NCI-H748 treated with DMSO at 0.1 percent for 48 hours (cell line): ENCODE data around the gene ANGPTL7.
"Not testable (repeated sequence)": the region's sequence is repeated elsewhere in the genome, so short reads cannot be mapped to it uniquely, and the experiment has no call there.

Source experiments
- DNase-seq: peaks from one replicate; lab custom pipeline; 2025; lab: John Stamatoyannopoulos, UW

The ANGPTL7 gene

DNA sequence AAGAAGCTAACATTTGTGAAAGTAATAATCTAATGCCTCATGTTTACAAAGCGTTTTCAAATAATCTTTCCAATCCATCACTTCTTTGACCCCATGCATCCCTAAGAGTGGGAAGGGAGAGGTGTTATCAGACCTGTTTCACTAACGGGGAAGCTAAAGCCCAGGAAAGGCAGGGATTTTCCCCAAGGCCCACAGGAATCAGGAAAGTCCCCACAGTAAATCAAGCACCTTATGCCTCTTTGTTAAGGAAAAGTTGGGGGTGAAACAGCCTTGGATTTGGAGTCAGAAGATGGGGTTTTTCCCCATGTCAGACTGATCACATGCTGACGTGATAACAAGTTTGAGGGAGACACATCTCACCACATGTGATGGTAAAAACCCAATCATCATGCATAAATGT is 20.0 kb upstream of the ANGPTL7 start:
- DNase-seq: no peak

DNA sequence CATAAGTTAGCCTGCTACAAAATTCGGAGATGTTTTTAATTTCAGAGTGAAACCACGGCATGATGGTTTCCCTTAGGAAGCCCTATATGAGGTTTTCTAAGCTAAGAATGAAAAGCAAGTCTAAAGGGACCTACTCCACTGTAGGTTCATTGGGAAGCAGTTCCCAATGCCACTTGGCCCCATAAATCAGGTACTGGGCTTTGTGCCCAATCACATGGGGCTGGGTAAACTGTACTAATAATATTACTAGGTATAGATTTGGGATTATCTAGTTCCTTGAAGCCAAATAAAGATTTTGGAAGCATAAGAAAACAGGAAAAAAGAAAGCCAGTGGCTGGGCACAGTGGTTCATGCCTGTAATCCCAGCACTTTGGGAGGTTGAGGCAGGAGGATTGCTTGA is 19.1 kb upstream of the ANGPTL7 start:
- no peak for DNase-seq

DNA sequence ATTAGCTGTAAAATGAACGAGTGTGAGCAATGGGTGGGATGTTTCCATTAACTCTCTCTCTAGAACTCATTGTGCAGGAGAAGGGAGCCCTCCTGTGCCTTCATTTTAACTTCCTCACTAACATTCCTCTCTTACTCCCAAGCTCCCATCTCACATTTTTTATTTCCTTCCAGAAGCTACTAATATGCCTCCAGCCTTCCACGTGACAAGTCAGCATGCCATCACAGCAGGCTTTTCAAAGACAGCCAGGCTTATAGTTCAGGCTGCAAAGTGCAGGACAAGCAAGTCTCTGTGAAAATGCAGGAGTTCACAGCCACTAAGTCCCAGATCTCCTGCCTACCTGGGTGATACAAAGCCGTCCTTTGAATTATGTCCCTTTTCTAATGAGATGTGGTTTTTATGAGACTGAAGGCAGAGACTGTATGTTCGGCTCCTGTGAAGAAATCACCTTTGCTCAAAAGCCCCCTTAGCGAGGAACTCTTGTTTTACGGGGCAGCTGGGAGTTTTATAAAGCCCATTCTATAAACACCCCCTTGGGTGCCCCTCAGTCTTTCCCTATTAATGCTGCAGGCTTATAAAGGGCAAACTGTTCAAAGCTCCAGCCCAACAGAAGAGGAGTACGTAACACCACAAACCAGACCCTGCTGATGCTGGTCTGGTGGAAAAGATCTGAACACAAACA is 14.8 kb upstream of the ANGPTL7 start:
- DNase-seq: no peak

DNA sequence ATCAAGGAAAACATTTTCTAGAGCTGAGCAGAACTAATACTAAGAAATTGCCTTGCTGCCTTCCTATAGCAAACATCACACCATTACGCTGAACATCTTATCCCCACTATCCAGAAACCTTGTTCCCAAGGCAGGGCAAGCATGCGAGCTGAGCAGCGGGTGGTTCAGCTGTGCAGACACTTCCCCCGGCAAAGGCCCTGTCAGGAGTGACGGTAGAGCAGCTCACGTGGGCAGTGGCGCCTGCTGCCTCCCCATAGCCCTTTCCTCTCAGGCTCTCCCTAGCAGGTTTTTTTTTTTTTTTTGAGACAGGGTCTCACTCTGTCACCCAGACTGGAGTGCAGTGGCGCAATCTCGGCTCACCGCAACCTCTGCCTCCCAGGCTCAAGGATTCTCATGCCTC is 13.7 kb upstream of the ANGPTL7 start:
- no peak for DNase-seq

DNA sequence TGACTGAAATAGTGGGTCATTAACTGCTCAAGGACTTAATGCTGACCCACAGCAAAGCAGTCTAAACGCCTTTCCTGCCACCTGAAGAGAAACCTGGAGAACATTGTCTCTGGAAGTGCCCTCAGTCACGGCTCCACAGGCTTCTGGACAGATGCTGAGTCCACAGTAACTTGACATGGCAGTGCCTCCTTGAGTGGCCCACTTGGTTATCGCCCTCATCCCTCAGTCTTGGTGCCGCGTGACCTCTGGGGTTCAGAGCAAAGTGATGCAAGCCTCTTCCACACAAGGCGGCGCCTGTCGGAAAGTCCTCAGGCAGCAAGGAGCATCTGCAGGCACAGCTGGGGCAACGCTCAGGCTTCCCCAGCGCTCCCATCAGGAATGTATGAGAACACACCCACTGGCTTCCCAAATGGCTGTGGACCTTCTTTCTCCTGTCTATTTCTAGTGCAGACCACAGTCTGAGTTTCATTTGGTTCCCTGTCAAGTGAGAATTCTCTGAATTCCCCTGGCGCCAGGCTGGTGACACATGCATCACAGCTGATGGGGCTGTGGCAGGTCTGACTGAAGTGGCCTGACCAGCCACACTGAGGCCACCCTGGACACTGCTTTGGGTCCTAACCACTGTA is 13.0 kb upstream of the ANGPTL7 start:
- no peak for DNase-seq

DNA sequence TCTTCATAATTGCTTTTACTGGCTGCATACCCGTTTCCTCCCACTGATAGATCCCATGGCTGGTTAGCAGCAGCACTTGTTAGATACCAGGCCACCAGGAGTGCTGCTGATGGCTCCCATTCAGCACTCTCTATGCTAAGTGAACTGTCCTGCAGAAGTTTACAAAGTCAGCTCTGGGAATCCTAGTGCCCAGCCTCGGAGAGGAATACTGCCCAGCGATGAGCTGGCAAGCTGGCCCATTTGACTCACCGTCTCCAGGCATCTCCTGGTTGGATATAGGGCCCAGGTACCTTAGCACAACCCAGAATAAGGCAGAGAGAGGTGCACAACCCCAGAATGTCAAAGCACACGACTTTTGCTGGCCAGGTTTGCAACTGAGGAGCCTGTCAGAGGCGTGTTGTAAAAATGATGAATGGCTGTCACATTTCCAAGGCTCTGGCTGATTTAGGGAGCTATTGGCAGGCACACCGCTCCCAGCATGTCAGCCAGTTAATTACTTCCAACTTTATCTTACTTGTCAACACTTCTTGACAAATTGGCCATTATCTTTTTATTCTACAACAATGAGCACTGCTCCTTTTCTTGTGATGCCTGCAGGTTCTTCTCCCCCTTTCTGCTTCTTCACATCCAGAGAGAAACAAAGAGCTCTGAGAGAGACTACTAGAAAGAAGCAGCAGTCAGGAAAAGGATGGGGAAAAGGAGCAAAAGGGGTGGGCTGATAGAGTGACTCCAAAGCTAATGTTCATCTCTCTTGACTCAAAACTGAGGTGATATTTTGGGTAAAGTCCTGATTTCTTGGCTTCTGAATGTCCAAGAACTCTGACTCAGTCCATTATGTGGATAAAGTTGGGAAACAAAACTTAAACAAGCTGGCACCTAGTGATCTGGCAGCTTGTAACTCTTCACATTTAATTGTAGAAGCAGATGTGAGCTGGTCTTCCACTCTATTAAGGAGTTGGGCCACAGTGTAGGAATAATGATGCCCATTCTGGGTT is 10.8 kb upstream of the ANGPTL7 start:
- DNase-seq: no peak

DNA sequence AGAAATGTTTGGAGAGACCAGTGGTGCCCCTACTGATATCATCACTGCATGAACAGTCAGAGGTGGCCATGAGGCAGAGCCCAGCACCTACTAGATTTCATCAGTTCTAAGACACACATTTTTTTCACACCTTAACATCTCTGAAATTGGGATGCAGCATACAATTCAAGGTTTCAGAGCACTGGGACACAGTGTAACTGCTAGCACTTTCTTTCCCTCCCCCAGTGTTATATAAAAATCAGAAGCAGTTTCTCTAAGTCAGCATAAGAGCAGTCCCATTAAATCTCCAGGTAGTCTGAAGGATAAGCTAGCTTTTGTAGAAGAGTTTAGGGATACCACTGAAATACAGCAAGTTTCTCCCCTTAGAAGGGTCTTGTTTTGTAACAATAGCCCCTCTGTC is 10.0 kb upstream of the ANGPTL7 start:
- DNase-seq: no peak

DNA sequence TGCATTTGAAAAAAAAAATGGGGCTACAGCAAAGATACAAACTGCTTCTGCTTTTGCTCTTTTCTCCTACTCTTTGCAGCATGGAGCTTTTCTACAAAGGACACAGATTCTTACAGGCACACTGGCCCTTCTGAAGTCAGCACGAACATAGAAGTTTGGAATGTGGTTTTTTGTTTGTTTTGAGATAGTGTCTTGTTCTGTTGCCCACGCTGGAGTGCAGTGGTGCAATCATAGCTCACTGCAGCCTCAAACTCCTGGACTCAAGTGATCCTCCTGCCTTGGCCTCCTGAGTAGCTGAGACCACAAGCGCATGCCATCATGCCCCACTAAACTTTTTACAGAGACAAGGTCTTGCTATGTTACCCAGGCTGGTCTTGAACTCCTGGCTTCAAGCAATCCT is 9.4 kb upstream of the ANGPTL7 start:
- not testable (repeated sequence) for DNase-seq

DNA sequence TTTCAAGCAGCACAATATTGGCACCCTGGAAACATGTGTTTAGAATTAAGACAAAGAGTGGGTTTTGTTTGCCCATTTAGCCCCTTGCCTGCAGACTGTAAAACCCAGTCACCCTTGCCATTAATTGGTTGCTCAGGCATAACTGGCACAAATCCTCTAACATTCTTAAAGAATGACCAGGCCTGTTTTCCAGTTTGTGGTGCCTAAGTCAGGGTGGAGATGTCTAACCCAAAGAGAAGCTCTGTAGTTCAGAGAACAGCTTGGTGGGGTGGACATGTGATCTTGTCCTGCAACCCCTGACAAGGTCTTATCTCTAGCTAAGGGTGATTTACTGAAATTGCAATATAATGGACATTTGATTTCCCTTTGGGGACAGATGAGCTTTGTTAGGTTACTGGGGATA is 8.8 kb upstream of the ANGPTL7 start:
- DNase-seq: no peak

DNA sequence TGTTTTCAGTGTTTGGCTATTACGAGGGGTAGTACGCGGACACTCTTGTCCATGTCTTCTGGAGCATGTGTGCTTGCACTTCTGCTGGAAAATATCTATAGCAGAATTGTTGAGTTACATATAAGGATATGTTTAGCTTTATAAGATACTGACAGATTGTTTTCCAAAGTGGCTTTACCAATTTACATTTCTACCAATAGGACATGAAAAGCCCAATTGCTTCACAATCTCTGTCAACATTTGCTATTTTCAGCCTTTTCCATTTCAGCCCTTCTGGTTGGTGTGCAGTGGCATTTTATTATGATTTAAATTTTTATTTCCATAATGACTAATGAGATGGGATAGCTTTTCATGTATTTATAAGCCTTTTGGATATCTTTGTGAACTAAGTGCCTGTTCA is 6.3 kb upstream of the ANGPTL7 start:
- DNase-seq: no peak

DNA sequence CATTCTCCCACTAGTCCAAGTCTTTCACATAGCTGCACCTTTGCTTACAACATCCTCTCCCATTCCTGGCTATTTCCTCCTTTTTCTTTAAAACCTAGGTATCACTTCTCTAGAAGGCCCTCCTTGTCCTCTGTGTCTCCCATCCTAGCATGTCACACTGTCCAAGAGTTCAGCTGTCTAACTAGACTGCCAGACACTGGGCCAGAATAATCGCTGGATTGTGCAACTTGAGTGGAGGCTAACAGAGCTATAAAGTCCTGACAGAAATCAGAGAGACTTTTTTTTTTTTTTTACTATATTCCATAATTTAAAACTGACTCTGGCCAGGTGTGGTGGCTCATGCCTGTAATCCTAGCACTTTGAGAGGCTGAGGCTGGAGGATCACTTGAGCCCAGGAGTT is 4.2 kb upstream of the ANGPTL7 start:
- DNase-seq: no peak

DNA sequence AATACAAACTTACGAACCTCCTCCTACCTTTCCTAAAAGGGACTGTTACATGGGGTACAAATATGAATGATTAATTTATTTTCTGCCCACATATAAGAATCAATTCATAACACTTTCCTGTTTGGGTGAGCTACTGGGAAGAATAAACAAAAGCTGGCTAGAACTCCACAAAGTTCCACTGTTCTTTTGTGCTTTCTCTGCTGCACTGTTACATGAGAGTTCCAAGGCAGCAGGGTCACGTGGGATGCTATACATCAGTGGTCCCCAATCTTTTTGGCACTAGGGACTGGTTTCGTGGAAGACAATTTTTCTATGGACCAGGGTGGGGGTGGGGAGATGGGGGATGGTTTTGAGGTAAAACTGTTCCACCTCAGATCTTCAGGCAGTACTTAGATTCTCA is 2.2 kb upstream of the ANGPTL7 start:
- no peak for DNase-seq

DNA sequence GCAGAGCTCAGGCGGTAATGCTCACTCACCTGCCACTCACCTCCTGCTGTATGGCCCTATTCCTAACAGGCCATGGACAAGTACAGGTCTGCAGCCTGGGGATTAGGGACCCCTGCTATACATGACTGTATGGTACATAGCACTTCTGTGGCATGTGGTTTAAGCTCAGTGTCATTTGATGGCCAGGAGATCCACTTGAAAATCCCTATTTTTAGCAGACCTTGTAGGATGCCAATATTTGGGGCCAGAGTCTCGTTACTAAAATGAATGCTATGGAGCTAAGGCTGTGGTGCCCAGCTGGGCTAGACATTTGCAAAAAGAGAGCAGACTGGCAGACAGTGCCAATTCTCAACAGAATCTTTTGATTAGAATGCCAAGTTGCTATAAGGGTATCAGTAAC is 1.7 kb upstream of the ANGPTL7 start:
- no peak for DNase-seq

DNA sequence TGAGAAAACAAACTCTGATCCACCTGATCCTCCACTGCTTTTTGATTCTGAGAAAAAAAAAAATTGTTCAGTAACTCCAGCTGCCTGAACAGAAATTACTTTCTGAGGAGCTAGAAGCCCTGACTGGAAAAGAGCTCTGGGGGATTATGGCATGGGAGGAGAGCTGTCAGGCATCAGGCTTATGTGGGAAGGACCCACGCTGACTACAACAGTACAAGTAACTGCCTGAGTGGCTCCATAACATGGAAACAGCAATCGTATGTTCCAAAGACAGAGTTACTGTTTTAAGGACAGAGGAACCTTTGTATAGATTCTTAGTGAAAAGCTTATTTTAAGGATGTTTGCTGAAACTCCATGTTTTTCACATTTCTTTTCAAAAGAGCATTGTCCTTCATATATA is 1.2 kb upstream of the ANGPTL7 start:
- no peak for DNase-seq

DNA sequence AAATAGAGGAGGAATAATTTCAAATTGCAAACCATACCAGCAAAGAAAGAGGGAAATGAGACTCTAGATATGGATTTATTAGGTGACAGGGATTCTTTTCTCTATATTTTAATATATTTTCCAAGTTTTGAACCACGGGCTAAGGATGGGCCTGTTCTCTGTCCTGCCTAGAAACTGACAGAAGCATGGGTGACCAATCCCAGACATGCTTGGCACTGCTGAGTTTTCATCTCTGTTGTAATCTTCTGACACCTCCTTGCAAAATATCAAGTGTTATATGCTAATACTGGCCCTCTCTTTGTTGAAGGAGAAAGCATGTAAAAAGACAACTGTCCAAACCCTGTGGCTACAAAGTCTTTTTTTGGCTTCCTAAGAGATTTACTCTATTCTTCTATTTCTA is 774 bp upstream of the ANGPTL7 start:
- DNase-seq: no peak

DNA sequence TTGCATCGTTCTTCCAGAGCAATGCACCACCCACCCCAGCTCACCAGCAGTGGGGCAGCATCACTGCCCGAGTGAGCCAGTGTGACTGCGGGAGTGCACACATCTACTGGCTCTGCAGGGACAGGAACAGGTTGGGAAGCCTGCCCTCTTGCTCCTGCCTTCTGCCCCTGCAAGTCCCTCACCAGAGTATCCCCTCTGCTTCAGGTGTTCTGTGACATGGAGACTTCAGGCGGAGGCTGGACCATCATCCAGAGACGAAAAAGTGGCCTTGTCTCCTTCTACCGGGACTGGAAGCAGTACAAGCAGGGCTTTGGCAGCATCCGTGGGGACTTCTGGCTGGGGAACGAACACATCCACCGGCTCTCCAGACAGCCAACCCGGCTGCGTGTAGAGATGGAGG is 4.2 kb downstream of the ANGPTL7 start:
- DNase-seq: no peak

DNA sequence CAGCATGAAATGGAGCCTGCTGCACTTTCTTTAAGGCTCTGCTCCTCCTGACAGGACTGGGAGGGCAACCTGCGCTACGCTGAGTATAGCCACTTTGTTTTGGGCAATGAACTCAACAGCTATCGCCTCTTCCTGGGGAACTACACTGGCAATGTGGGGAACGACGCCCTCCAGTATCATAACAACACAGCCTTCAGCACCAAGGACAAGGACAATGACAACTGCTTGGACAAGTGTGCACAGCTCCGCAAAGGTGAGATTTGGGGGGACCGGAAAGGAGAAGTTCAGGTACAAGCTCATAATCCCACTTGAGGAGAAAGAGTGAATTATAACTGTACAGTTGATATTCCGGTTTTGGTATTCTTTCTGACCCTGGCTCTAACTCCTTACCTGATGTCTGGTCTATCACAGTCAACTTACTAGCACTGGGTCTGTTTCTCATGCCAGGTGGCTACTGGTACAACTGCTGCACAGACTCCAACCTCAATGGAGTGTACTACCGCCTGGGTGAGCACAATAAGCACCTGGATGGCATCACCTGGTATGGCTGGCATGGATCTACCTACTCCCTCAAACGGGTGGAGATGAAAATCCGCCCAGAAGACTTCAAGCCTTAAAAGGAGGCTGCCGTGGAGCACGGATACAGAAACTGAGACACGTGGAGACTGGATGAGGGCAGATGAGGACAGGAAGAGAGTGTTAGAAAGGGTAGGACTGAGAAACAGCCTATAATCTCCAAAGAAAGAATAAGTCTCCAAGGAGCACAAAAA is 5.4 kb downstream of the ANGPTL7 start:
- no peak for DNase-seq

DNA sequence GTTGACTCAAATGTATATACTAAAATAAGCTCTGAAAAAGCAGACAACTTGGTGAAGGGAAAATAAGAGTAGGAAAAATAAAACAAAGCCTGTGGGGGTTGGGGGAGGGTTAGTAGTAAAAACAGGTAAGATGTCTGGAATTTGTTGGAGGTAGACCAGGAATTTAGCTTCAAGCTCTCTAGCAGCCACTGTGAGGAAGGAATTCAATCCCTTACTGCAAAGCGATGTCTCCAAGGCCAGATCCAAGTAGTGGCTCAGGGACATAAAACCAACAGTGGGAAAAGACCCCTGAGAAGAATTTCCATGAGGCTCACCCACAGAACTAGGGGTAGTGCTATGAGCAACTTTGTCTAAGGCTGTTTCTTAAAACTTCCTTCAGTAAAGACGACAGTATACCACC is 7.8 kb downstream of the ANGPTL7 start:
- no peak for DNase-seq

DNA sequence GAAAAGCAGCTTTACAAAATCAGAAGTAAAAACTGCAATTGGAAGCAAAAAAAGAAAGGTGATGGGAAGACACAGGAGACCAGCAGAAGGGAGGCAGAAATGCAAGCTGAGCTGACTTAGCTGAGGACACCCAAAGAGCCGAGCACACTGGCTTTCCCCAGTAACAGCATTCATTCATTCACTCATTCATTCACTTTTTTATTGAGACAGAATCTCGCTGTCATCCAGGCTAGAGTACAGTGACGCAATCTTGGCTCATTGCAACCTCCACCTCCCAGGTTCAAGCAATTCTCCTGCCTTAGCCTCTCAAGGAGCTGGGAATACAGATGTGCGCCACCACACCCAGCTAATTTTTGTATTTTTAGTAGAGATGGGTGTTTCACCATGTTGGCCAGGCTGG is 8.2 kb downstream of the ANGPTL7 start:
- no peak for DNase-seq

DNA sequence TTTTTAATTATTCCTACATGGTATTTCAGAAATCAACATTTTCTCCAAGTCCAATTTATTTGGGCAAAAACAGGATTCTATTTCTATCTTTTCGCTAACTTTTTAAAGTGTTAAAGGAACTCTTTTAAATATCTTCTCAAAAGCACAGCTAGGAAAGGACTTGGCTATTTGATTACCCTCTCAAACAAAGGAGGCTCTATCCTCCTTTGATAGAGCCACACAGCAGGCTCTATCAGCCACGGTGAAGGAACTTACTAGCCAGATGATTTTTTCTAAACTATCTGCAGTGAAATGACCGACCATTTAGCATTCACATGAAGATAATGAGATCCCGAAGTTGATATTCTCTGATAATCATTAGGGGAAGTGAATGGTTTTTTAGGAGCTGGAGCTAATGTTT is 9.1 kb downstream of the ANGPTL7 start:
- DNase-seq: no peak

DNA sequence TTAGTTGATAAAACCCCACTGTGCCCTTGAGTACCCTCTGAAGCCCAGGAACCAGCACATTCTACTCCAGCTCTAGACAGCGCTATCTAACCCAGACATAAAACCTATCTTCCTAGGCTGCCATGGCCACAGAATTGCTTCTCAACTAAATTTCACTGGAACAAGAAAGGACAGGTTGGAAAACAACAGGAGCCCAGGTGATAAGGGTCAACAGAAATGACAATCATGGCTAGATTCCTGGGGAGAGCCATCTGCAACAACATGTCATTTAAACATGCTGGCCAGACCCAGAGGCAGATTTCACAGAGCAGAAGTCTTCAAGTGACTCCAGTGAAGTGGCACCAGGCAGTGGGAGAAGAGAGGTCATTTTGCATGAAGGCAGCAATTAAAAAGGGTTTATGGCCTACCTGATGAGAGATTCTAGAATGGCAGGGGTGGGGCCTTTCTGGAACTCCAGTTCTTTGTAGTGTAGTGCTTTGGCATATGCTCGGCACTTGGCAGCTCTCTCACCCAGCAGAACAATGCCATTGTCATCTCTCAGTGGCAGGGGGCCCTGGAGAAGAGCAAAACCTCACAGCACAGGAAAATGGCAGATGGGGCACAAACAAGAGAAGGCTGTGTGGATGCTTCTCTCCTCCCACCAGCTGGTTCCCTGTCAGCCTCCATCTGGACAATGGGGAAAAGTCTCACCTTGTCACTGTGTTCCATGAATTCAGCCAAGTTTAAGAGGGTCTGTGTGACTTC is 9.9 kb downstream of the ANGPTL7 start:
- peak; percentile 41 for DNase-seq
